Heart right ventricle (tissue), 16 donors: Measurements from ENCODE around the gene MAP3K7CL. TPM values are rescaled to one million over a fixed set of nuclear protein-coding genes. Genes with fewer than 3 reads are reported as not detected.

Experiments used
- ATAC-seq, 8 donors: fragments of 200-7000 bp; cut with Tn5 transposase; one replicate each; pipeline ENCODE4 v1.9.1; 2020; ENCODE audit warnings: mild to moderate bottlenecking in 8 of 8, moderate library complexity in 8 of 8, moderate number of reproducible peaks in 1 of 8
- DNase-seq, 2 donors: peaks; one replicate each; pipeline ENCODE4 v3.0.0-alpha.2; 2020
- H3K27ac ChIP-seq, 10 donors: fragments of 200-600 bp; sonication (generic) in 2 of 10; one replicate each; pipeline versions ENCODE4 v1.5.0 to v1.8.0; 2020 to 2022; ENCODE audit warnings: mild to moderate bottlenecking in 3 of 10
- H3K27me3 ChIP-seq, 7 donors: fragments of 200-600 bp; one replicate each; pipeline ENCODE4 v1.8.0; 2021 to 2022; ENCODE audit warnings: mild to moderate bottlenecking in 2 of 7
- H3K36me3 ChIP-seq, 9 donors: fragments of 200-600 bp; sonication (generic) in 1 of 9; one replicate each; pipeline versions ENCODE4 v1.5.0 to v1.8.0; 2020 to 2022; ENCODE audit warnings: mild to moderate bottlenecking in 2 of 9
- H3K4me1 ChIP-seq, 9 donors: fragments of 200-600 bp; sonication (generic) in 1 of 9; one replicate each; pipeline versions ENCODE4 v1.5.0 to v1.8.0; 2020 to 2022; ENCODE audit warnings: mild to moderate bottlenecking in 4 of 9
- H3K4me3 ChIP-seq, 10 donors: fragments of 200-600 bp; sonication (generic) in 2 of 10; one replicate each; pipeline versions ENCODE4 v1.5.0 to v1.8.0; 2020 to 2022; ENCODE audit warnings: mild to moderate bottlenecking in 7 of 10, moderate library complexity in 2 of 10
- H3K9me3 ChIP-seq, 11 donors: fragments of 200-600 bp in 10 of 11; sonication (generic) in 2 of 11; one replicate each; pipeline versions ENCODE4 v1.5.0 to v1.8.0; 2013 to 2022; ENCODE audit warnings: mild to moderate bottlenecking in 2 of 11, control low read depth in 1 of 11, moderate library complexity in 1 of 11
- CTCF ChIP-seq, 9 donors: fragments of 200-600 bp; sonication (generic) in 2 of 9; IDR thresholded peaks; one replicate each; pipeline versions ENCODE4 v1.5.0 to v1.8.0; 2021 to 2022; ENCODE audit warnings: antibody characterized with exemption in 9 of 9, mild to moderate bottlenecking in 5 of 9, moderate library complexity in 1 of 9
- WGBS, 2 donors: extraction: QIAGEN DNeasy Blood & Tissue Kit; methylation state at CpG; one replicate each; pipeline ENCODE4 v1.1.7; 2013; ENCODE audit warnings: inconsistent platforms in 1 of 2; 5-methylcytosine and 5-hydroxymethylcytosine counted together
- intact Hi-C, 10 donors: fragments of 100-400 bp; cut with DNase I; formaldehyde crosslinking; loops; one replicate each; pipeline versions ENCODE4 v1.11.1 to v1.14.2; 2022
- polyA plus RNA-seq, 2 donors: library from polyadenylated mRNA; stranded (reverse); fragments of 200-250 nt; gene quantifications; one replicate each; pipeline ENCODE4 v1.2.3, GENCODE V29; 2013
- total RNA-seq, 10 donors: library from RNA; stranded (reverse); fragmentation: NEBNext Ultra II Directional in 3 of 10; extraction: Animal tissue kit (Norgen Biotek cat#: 25700) in 3 of 10; gene quantifications; one replicate each; pipeline versions ENCODE4 v1.2.1 to v1.2.4, GENCODE V29; 2021 to 2023
- donor health status: Arrhythmogenic right ventricular cardiomyopathy.
- donor health status: ischemic (EF 13 %, LVEDD 7.1; RV severe dilation, severe dysfunction).
- donor health status: healthy with polysubstance abuse.
- donor health status: DM: no; HTN: yes; CAD: no.
- donor health status: DM: no; HTN: no; CAD: no.
- donor health status: ischemic (EF 25% LVEDD 6.9; RV normal size, moderate dysfunction).
- donor health status: ischemic (EF 25% LVEDD 5.7; RV mildly dilated, moderate dysfunction).
- donor health status: healthy.
- donor health status: DM: yes; HTN: yes; CAD: no.
- donor health status: Ischemic cardiomyopathy.
- donor health status: ischemic (EF 35%, LVEDD 5.7; RV mildly dilated, moderate dysfunction).
- donor health status: nonischemic (EF 11% LVEDD 7.7; RV severe dilation, severe dysfunction).
- donor health status: DM: yes; HTN: yes; CAD: no.
- donor health status: PGD.
- donor health status: ischemic (EF 29% LVEDD 5.4; RV normal size, mild dysfunction).
- donor health status: nonischemic (EF 23%, LVEDD 6.1; RV moderate dilation, normal function).

MAP3K7CL gene
- total and polyA plus RNA-seq, 12 donors = 0.64 to 62.1 (median 3.6) TPM

DNA sequence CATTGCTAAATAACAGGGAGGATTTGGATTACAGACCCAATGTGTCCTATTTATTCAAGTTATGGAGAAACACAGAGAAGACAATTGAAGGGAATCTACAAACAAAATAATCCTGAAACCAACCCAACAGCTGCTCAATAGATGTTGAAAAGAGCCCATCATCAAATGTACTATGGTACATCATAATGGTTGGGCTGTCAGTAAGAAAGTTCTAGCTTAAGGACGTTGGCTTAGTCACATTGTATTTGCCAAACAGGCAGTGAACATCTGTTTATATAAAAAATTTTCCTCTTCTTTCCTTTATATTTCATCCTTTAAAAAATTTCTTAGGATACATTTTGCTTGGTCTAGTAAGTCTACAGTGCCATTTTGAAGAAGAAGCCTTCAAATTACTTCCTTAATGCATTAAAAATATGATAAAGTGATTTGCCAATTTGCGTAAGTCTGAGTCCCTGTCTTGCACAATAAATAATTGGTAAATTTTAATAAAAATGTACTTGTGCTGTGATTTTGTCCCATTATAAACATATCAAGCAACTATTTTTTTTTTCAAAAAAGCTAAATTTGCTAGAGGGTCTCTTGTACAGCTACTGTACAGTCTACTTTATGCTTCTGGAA, 14.4 kb downstream of the MAP3K7CL start:
- Histone ChIP-seq H3K4me1 (peaks cover 0 to 56% (median 27%) of the 10 kb centered on the region in 9 donors), H3K36me3 (no peaks in the 10 kb centered on the region), H3K4me3 (no peak overlapping the region), H3K27ac (peak overlapping the region in 8 of 10 donors; percentile 4 to 88 (median 80)), H3K9me3 (no peaks in the 10 kb centered on the region), H3K27me3 (no peaks in the 10 kb centered on the region)
- DNase-seq (no peak), ATAC-seq (peak in 2 of 8 donors; percentile 15 to 17)
- no peak for TF ChIP-seq CTCF (IDR thresholded peaks at IDR 0.05)
- intact Hi-C loops = loop anchor here in 4 of 10 donors (5.0 to 10.0 kb wide), 4 partner anchors 48 to 58 kb away; no protein-coding TSS in a partner anchor
- WGBS, 2 donors = 54 to 70% methylated on average over 2 of the region's 2 CpGs

DNA sequence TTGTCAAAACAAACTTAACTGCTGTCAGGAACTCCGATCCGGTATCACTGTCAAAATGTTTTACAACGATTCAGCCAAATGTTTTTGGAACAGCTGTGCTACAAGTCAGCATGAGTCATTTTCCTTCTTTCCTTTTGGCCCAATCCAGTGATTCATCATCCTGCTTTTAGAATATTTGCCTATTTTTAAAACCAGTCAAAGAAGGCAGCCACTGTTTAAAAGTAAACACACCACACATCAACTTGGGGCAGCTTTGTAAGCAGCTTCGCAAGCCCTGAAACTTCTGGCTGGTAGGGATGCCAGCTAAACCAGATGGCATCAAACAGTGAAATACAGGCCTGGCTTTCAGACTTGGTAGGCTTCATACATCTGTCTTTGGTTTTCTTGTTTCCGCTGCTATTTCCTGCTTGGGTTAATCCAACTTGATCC, 14.9 kb downstream of the MAP3K7CL start:
- intact Hi-C loops = loop anchor here in 4 of 10 donors (5.0 to 10.0 kb wide), 4 partner anchors 48 to 58 kb away; no protein-coding TSS in a partner anchor
- H3K4me3 ChIP-seq = no peak overlapping the region
- peaks cover 0 to 56% (median 27%) of the 10 kb centered on the region in 9 donors for H3K4me1 ChIP-seq
- DNase-seq = peak in 1 of 2 donors; percentile 37
- peak; percentile 68 to 86 (median 82) for ATAC-seq
- 28 to 40% methylated on average over 5 of the region's 5 CpGs for WGBS, 2 donors
- H3K27me3 ChIP-seq = no peaks in the 10 kb centered on the region
- peak overlapping the region in 9 of 10 donors; percentile 4 to 88 (median 78) for H3K27ac ChIP-seq
- H3K36me3 ChIP-seq = no peaks in the 10 kb centered on the region
- H3K9me3 ChIP-seq = no peaks in the 10 kb centered on the region
- no peak for TF ChIP-seq CTCF (IDR thresholded peaks at IDR 0.05)

DNA sequence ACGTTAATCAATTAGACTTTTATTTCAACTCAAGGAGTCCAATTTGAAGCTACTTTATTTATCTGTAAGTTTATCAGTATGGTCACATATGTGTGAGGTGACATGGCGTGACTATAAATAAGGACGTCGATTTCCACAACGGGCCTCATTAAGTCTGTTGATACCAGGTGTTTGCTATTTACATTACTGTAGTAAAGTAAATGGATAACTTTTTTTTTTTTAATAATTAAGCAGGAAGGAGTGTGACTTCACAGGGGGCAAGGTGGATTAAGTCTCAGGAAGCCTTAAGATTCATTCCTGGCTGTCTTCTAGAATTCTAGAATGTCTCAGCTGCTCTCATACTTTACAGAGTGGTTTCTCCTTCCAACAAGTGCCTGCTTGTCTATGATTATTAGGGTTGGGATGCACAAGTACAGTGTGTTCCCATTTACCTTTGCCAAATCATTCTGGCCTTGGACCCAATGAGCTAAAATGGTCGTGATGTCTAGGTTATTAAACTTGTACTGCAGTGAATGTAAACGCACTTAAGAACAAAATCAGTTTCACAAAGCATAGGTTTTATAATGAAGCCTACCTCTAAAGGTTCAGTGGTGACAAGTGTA, 15.5 kb downstream of the MAP3K7CL start:
- intact Hi-C loops = loop anchor here in 4 of 10 donors (5.0 to 10.0 kb wide), 4 partner anchors 49 to 59 kb away; no protein-coding TSS in a partner anchor
- H3K4me1 ChIP-seq = peaks cover 0 to 56% (median 27%) of the 10 kb centered on the region in 9 donors
- H3K4me3 ChIP-seq = no peak overlapping the region
- ATAC-seq = peak in 6 of 8 donors; percentile 22 to 83 (median 58)
- no peaks in the 10 kb centered on the region for H3K9me3 ChIP-seq
- no peaks in the 10 kb centered on the region for H3K36me3 ChIP-seq
- 44 to 51% methylated on average over 7 of the region's 7 CpGs for WGBS, 2 donors
- DNase-seq = no peak
- H3K27ac ChIP-seq = peak overlapping the region in 9 of 10 donors; percentile 4 to 88 (median 78)
- no peaks in the 10 kb centered on the region for H3K27me3 ChIP-seq
- no peak for TF ChIP-seq CTCF (IDR thresholded peaks at IDR 0.05)

- no peak for DNase-seq
- intact Hi-C loops = loop anchor here in 4 of 10 donors (5.0 to 10.0 kb wide), 4 partner anchors 49 to 59 kb away; no protein-coding TSS in a partner anchor
Measured at GRCh38 chr21:29146726-29147125, 16.3 kb downstream of the MAP3K7CL start.

More at GRCh38 chr21:29146726-29147125, 16.3 kb downstream of the MAP3K7CL start:
- WGBS, 2 donors = 10 to 17% methylated on average over 1 of the region's 1 CpG
- ATAC-seq = no peak
- Histone ChIP-seq H3K9me3 (no peaks in the 10 kb centered on the region), H3K4me1 (peaks cover 0 to 59% (median 27%) of the 10 kb centered on the region in 9 donors), H3K27ac (peak overlapping the region in 4 of 10 donors; percentile 78 to 88 (median 83)), H3K27me3 (no peaks in the 10 kb centered on the region), H3K4me3 (no peak overlapping the region), H3K36me3 (no peaks in the 10 kb centered on the region)
- no peak for TF ChIP-seq CTCF (IDR thresholded peaks at IDR 0.05)
